GM12891 (cell line): ENCODE data around the gene FBXL15.

ENCODE experiments used
- POLR2A ChIP-seq: IDR thresholded peaks from 2 replicates; pipeline ENCODE4 v1.6.1; 2011; ENCODE audit warnings: low read depth, low read length, control low read depth
- POLR2AphosphoS5 ChIP-seq: IDR thresholded peaks from 2 replicates; pipeline ENCODE4 v1.6.1; 2011; ENCODE audit warnings: low read depth, low read length, control low read depth
- TAF1 ChIP-seq: IDR thresholded peaks from 2 replicates; pipeline ENCODE4 v1.6.1; 2011; ENCODE audit warnings: low read depth, low read length, control low read depth

GRCh38 chr10:102423372-102423968 lies 2.8 kb downstream of the FBXL15 start:
- TF ChIP-seq POLR2A (no peak), POLR2AphosphoS5 (no peak), TAF1 (no peak)
